ENCODE data around the gene VTI1A.
"Not testable (repeated sequence)": the region's sequence is repeated elsewhere in the genome, so short reads cannot be mapped to it uniquely, and the experiment has no call there.

Gene VTI1A

GRCh38 chr10:112552593-112553110 lies 105.6 kb downstream of the VTI1A start:
- no peak for DNase-seq

- no peak for DNase-seq
Observed at GRCh38 chr10:112553315-112553714, 106.3 kb downstream of the VTI1A start.

GRCh38 chr10:112554263-112554662 lies 107.2 kb downstream of the VTI1A start:
- no peak for DNase-seq

GRCh38 chr10:112557197-112557596 lies 110.2 kb downstream of the VTI1A start:
- DNase-seq = no peak

- no peak for DNase-seq
Observed at GRCh38 chr10:112558476-112559142, 111.6 kb downstream of the VTI1A start.

- DNase-seq = no peak
Observed at GRCh38 chr10:112559349-112559748, 112.3 kb downstream of the VTI1A start.

- no peak for DNase-seq
Observed at GRCh38 chr10:112562122-112562521, 115.1 kb downstream of the VTI1A start.

- DNase-seq = no peak
Observed at GRCh38 chr10:112562809-112563663, 116.0 kb downstream of the VTI1A start.

- no peak for DNase-seq
Observed at GRCh38 chr10:112564337-112564736, 117.3 kb downstream of the VTI1A start.

GRCh38 chr10:112565434-112566053 lies 118.5 kb downstream of the VTI1A start:
- DNase-seq = no peak

- no peak for DNase-seq
Observed at GRCh38 chr10:112570585-112570984, 123.6 kb downstream of the VTI1A start.

GRCh38 chr10:112579578-112579977 lies 132.6 kb downstream of the VTI1A start:
- no peak for DNase-seq

- no peak for DNase-seq
Observed at GRCh38 chr10:112580267-112580666, 133.3 kb downstream of the VTI1A start.

- DNase-seq = no peak
Observed at GRCh38 chr10:112581921-112582320, 134.9 kb downstream of the VTI1A start.

- no peak for DNase-seq
Observed at GRCh38 chr10:112583236-112583939, 136.4 kb downstream of the VTI1A start.

GRCh38 chr10:112584276-112584675 lies 137.3 kb downstream of the VTI1A start:
- no peak for DNase-seq

GRCh38 chr10:112585126-112585525 lies 138.1 kb downstream of the VTI1A start:
- DNase-seq = no peak

GRCh38 chr10:112585960-112586359 lies 138.9 kb downstream of the VTI1A start:
- DNase-seq = no peak

GRCh38 chr10:112587729-112588128 lies 140.7 kb downstream of the VTI1A start:
- DNase-seq = no peak

- no peak for DNase-seq
Observed at GRCh38 chr10:112588225-112588990, 141.4 kb downstream of the VTI1A start.

GRCh38 chr10:112589081-112589480 lies 142.1 kb downstream of the VTI1A start:
- DNase-seq = no peak

- not testable (repeated sequence) for DNase-seq
Observed at GRCh38 chr10:112590786-112591185, 143.8 kb downstream of the VTI1A start.
